ENCODE measurements around the gene OR10G7.

OR10G7 gene

GRCh38 chr11:124041254-124041653 is at the start of gene OR10G7:
OR10G7 (minus strand) TSS chr11:124041325; CDS start chr11:124039001, 2,324 bp downstream.
- H3K36me3 ChIP-seq (ENCODE audit: insufficient read depth, low read length), result no peaks in the 10 kb centered on the region
- no peak within 1 kb of the TSS for H3K4me2 ChIP-seq (ENCODE audit: low read depth, low read length, poor library complexity, severe bottlenecking)

GRCh38 chr11:124085997-124086846 is 45.1 kb upstream of the OR10G7 start:
- Histone ChIP-seq H3F3A (ENCODE audit: low read depth) (no peaks in the 10 kb centered on the region), H3K27me3 (ENCODE audit: insufficient read depth, low read length, poor library complexity, severe bottlenecking) (no peaks in the 10 kb centered on the region), H3K4me1 (ENCODE audit: insufficient read depth, low read length, poor library complexity, severe bottlenecking) (no peaks in the 10 kb centered on the region), H4K20me1 (ENCODE audit: insufficient read depth, low read length, poor library complexity, severe bottlenecking) (no peaks in the 10 kb centered on the region), H3K4me2 (ENCODE audit: low read depth, low read length, poor library complexity, severe bottlenecking) (no peak overlapping the region), H3K9ac (ENCODE audit: low read depth, low read length, poor library complexity, severe bottlenecking) (no peak overlapping the region), H3K79me2 (ENCODE audit: insufficient read depth, low read length) (no peaks in the 10 kb centered on the region), H3K4me3 (ENCODE audit: low read length, poor library complexity, severe bottlenecking) (no peak overlapping the region), H2AFZ (ENCODE audit: low read length) (no peak overlapping the region), H3K9me2 (replicated peaks; ENCODE audit: low read depth, low read length) (no peaks in the 10 kb centered on the region), H3K36me3 (ENCODE audit: insufficient read depth, low read length) (no peaks in the 10 kb centered on the region), H3K9me3 (ENCODE audit: insufficient read depth, low read depth, low read length) (no peaks in the 10 kb centered on the region)
- TF ChIP-seq EZH2phosphoT487 (IDR thresholded peaks at IDR 0.05; ENCODE audit: borderline replicate concordance), result no peak
- TF ChIP-seq CTCF (conservative IDR thresholded peaks at IDR 0.05; ENCODE audit: low read length), result no peak

More at GRCh38 chr11:124041254-124041653, at the start of gene OR10G7:
- H3K27me3 ChIP-seq (ENCODE audit: insufficient read depth, low read length, poor library complexity, severe bottlenecking), result no peaks in the 10 kb centered on the region
- no peaks in the 10 kb centered on the region for H4K20me1 ChIP-seq (ENCODE audit: insufficient read depth, low read length, poor library complexity, severe bottlenecking)
- no peak within 1 kb of the TSS for H3K4me3 ChIP-seq (ENCODE audit: low read length, poor library complexity, severe bottlenecking)
- no peak within 1 kb of the TSS for H2AFZ ChIP-seq (ENCODE audit: low read length)
- H3K9me3 ChIP-seq (ENCODE audit: insufficient read depth, low read depth, low read length), result no peaks in the 10 kb centered on the region
- TF ChIP-seq CTCF (conservative IDR thresholded peaks at IDR 0.05; ENCODE audit: low read length) (no peak), EZH2phosphoT487 (IDR thresholded peaks at IDR 0.05; ENCODE audit: borderline replicate concordance) (no peak)
- H3K79me2 ChIP-seq (ENCODE audit: insufficient read depth, low read length), result no peaks in the 10 kb centered on the region
- no peaks in the 10 kb centered on the region for H3K4me1 ChIP-seq (ENCODE audit: insufficient read depth, low read length, poor library complexity, severe bottlenecking)
- H3K9me2 ChIP-seq (replicated peaks; ENCODE audit: low read depth, low read length), result no peaks in the 10 kb centered on the region
- H3F3A ChIP-seq (ENCODE audit: low read depth), result no peaks in the 10 kb centered on the region
- H3K9ac ChIP-seq (ENCODE audit: low read depth, low read length, poor library complexity, severe bottlenecking), result no peak within 1 kb of the TSS

GRCh38 chr11:124085583-124085982 is 44.5 kb upstream of the OR10G7 start:
- H3K9ac ChIP-seq (ENCODE audit: low read depth, low read length, poor library complexity, severe bottlenecking), result no peak overlapping the region
- H4K20me1 ChIP-seq (ENCODE audit: insufficient read depth, low read length, poor library complexity, severe bottlenecking), result no peaks in the 10 kb centered on the region
- no peaks in the 10 kb centered on the region for H3K9me3 ChIP-seq (ENCODE audit: insufficient read depth, low read depth, low read length)
- no peaks in the 10 kb centered on the region for H3K4me1 ChIP-seq (ENCODE audit: insufficient read depth, low read length, poor library complexity, severe bottlenecking)
- no peaks in the 10 kb centered on the region for H3K27me3 ChIP-seq (ENCODE audit: insufficient read depth, low read length, poor library complexity, severe bottlenecking)
- TF ChIP-seq CTCF (conservative IDR thresholded peaks at IDR 0.05; ENCODE audit: low read length) (no peak), EZH2phosphoT487 (IDR thresholded peaks at IDR 0.05; ENCODE audit: borderline replicate concordance) (no peak)
- no peak overlapping the region for H3K4me3 ChIP-seq (ENCODE audit: low read length, poor library complexity, severe bottlenecking)
- H3K79me2 ChIP-seq (ENCODE audit: insufficient read depth, low read length), result no peaks in the 10 kb centered on the region
- no peaks in the 10 kb centered on the region for H3F3A ChIP-seq (ENCODE audit: low read depth)
- H3K36me3 ChIP-seq (ENCODE audit: insufficient read depth, low read length), result no peaks in the 10 kb centered on the region
- no peak overlapping the region for H3K4me2 ChIP-seq (ENCODE audit: low read depth, low read length, poor library complexity, severe bottlenecking)
- no peaks in the 10 kb centered on the region for H3K9me2 ChIP-seq (replicated peaks; ENCODE audit: low read depth, low read length)
- no peak overlapping the region for H2AFZ ChIP-seq (ENCODE audit: low read length)

Data from Loucy (cell line).